Prostate gland (tissue), 2 donors: ENCODE measurements around the gene BCL11A.

Experiments used
- CTCF ChIP-seq, 4 experiments: fragments of 200-600 bp in 2 of 4; fragments of 450-650 bp in 2 of 4; sonication (generic) in 2 of 4; IDR thresholded peaks; 1 replicate in 3 of 4; 2 replicates in 1 of 4; pipeline ENCODE4 v1.5.1; 2016 to 2019; ENCODE audit warnings: antibody characterized with exemption in 4 of 4, mild to moderate bottlenecking in 2 of 4, moderate library complexity in 2 of 4
- POLR2A ChIP-seq: fragments of 450-650 bp; IDR thresholded peaks from one replicate; pipeline ENCODE4 v1.6.1; 2016; ENCODE audit warnings: antibody characterized with exemption, mild to moderate bottlenecking
- POLR2AphosphoS5 ChIP-seq: sonication (generic); formaldehyde crosslinking; IDR thresholded peaks from one replicate; pipeline ENCODE4 v1.6.1; 2017; ENCODE audit warnings: antibody characterized with exemption

DNA sequence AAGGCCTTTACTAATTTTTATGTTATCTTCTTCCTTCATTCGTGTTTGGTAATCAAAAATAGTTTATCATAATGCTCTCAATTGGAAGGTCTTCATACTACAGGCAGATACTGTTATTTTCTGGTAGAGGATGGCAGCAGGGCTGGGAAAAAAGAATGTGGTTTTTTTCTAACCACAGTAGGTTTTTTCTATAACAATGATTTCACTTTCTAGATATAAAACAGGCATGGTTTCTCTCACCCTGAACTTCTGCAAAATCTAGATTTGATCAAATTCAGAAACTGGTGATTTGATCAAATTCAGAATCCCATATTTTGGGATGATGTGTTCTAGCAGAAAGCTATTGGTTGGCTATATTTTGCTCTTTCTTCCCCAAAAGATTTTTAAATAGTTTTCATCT is 27.6 kb downstream of the BCL11A start:
- TF ChIP-seq CTCF (IDR thresholded peaks at IDR 0.05) (no peak), POLR2AphosphoS5 (no peak), POLR2A (no peak)
